Upper lobe of right lung (tissue), 1 donor: ENCODE measurements around the gene MBNL2. TPM values are rescaled to one million over a fixed set of nuclear protein-coding genes. Genes with fewer than 3 reads are reported as not detected.

ENCODE experiments used
- ATAC-seq: fragments of 200-7000 bp; cut with Tn5 transposase; one replicate; pipeline ENCODE4 v1.9.1; 2020; ENCODE audit warnings: mild to moderate bottlenecking, moderate library complexity
- DNase-seq: peaks from one replicate; pipeline ENCODE4 v3.0.0-alpha.2; 2020
- H3K27ac ChIP-seq: fragments of 200-600 bp; one replicate; pipeline ENCODE4 v1.8.0; 2022
- H3K27me3 ChIP-seq: fragments of 200-600 bp; one replicate; pipeline ENCODE4 v1.8.0; 2022; ENCODE audit warnings: mild to moderate bottlenecking
- H3K36me3 ChIP-seq: fragments of 200-600 bp; one replicate; pipeline ENCODE4 v1.8.0; 2022
- H3K4me1 ChIP-seq: fragments of 200-600 bp; one replicate; pipeline ENCODE4 v1.8.0; 2022
- H3K4me3 ChIP-seq: fragments of 200-600 bp; one replicate; pipeline ENCODE4 v1.8.0; 2022; ENCODE audit warnings: mild to moderate bottlenecking
- H3K9me3 ChIP-seq: fragments of 200-600 bp; one replicate; pipeline ENCODE4 v1.8.0; 2022
- CTCF ChIP-seq: fragments of 200-600 bp; IDR thresholded peaks from one replicate; pipeline ENCODE4 v1.8.0; 2022; ENCODE audit warnings: antibody characterized with exemption
- intact Hi-C: fragments of 100-400 bp; cut with DNase I; formaldehyde crosslinking; loops from one replicate; pipeline ENCODE4 v1.11.0; 2022
- total RNA-seq: library from RNA; stranded (reverse); fragmentation: NEBNext Ultra II Directional; extraction: Animal tissue kit (Norgen Biotek cat#: 25700); gene quantifications from one replicate; pipeline ENCODE4 v1.2.1, GENCODE V29; 2021
- donor health status: DM: no; HTN: yes; CAD: no; lungs with severe emphysema.

The MBNL2 gene
- total RNA-seq, 1 donor from 2014 or later: 60.6 TPM

DNA sequence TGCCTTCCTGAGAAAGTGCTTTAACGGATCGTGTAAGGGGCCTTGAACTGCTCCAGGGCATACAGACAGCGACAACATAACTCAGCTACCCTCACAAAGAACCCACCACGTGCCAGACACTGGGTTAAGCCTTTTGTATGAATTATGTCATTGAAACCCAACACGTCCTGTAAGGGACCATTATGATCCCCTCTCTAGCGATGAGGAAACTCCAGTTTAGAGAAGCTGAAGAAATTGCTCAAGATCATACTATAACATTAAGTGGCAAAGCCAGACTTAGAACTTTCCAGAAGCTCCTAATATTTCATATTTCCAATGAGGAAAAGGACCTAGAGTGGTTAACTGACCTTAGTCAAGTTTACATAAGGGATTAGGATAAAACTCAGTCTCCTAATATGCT lies 154.8 kb downstream of the MBNL2 start:
- TF ChIP-seq CTCF: no peak
- Histone ChIP-seq H3K4me1 (no peaks in the 10 kb centered on the region), H3K4me3 (no peak overlapping the region), H3K36me3 (peaks cover 27% of the 10 kb centered on the region), H3K27me3 (no peaks in the 10 kb centered on the region), H3K9me3 (no peaks in the 10 kb centered on the region), H3K27ac (no peak overlapping the region)
- DNase-seq (no peak), ATAC-seq (peak; percentile 33)
- intact Hi-C loops: no loop called here

- Histone ChIP-seq H3K27me3 (no peaks in the 10 kb centered on the region), H3K9me3 (no peaks in the 10 kb centered on the region), H3K4me3 (no peak overlapping the region), H3K4me1 (no peaks in the 10 kb centered on the region), H3K27ac (no peak overlapping the region), H3K36me3 (peaks cover 34% of the 10 kb centered on the region)
- ATAC-seq (no peak), DNase-seq (no peak)
- no peak for TF ChIP-seq CTCF
- intact Hi-C loops: no loop called here
Measured at GRCh38 chr13:97379386-97379785, 157.3 kb downstream of the MBNL2 start.

DNA sequence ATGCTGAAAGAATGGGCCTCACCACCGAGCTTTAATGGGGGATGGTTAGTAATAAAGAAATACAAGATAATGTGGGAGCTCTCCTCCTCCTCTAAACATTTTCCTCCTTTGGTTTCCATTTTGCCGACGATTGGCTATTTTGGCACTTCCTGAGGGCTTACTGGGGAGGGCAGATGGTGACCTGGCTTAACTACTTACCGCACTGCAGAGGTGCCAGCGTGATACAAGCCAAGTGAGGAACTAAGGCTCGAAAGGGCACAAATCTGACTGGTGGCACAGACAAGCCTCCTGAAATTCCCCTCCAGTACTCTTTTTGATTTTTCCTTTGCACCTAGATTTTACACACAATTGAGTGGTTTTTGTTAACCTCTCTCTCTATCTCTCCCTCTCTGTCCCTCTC lies 158.6 kb downstream of the MBNL2 start:
- peaks cover 22% of the 10 kb centered on the region for H3K36me3 ChIP-seq
- no peak for ATAC-seq
- no peaks in the 10 kb centered on the region for H3K9me3 ChIP-seq
- no peaks in the 10 kb centered on the region for H3K27me3 ChIP-seq
- intact Hi-C loops: no loop called here
- H3K4me3 ChIP-seq: no peak overlapping the region
- peaks cover 12% of the 10 kb centered on the region for H3K4me1 ChIP-seq
- no peak for DNase-seq
- no peak for TF ChIP-seq CTCF
- H3K27ac ChIP-seq: no peak overlapping the region

DNA sequence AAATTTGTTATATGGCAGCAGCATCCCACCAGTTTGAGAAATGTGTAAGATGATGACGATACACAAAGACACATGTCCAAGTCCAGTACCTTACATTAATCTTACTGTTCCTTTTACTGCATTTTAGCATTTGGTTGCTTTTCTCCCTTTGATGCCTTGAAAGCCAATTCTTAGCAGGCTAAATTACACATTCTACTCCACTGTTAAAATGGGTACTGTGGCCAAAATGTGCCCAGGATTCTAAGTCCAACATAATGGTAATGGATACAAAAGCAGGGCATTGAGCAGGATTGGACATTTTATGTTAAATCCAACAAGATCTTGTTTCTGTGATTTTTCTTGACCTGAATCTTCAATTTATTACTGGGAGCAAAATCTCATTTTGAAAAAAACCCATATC lies 159.1 kb downstream of the MBNL2 start:
- intact Hi-C loops: no loop called here
- peaks cover 18% of the 10 kb centered on the region for H3K36me3 ChIP-seq
- H3K4me1 ChIP-seq: peaks cover 17% of the 10 kb centered on the region
- ATAC-seq: no peak
- no peak overlapping the region for H3K4me3 ChIP-seq
- no peaks in the 10 kb centered on the region for H3K27me3 ChIP-seq
- no peak for TF ChIP-seq CTCF
- no peak overlapping the region for H3K27ac ChIP-seq
- no peak for DNase-seq
- H3K9me3 ChIP-seq: no peaks in the 10 kb centered on the region

DNA sequence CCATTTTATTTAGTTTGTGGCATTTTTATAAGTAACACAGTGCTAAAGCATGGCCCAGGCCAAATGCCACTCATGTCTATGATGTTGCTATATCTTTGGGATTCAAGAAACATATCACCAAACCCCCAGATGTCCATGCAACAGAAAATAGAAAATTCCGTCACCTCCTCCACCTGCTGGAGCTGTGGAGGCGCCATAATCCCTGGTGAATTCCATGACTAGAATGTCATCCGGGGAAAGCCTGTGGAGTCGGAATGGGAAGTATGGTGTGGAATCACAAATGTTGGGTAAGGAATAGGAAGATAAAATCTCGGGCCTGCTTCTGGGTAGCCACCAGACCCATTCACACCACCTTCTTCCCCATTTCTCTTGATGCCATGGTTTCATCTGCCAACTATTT lies 160.1 kb downstream of the MBNL2 start:
- Histone ChIP-seq H3K36me3 (peaks cover 14% of the 10 kb centered on the region), H3K27me3 (no peaks in the 10 kb centered on the region), H3K4me3 (no peak overlapping the region), H3K9me3 (no peaks in the 10 kb centered on the region), H3K27ac (no peak overlapping the region), H3K4me1 (peaks cover 19% of the 10 kb centered on the region)
- DNase-seq (no peak), ATAC-seq (no peak)
- intact Hi-C loops: no loop called here
- no peak for TF ChIP-seq CTCF

GRCh38 chr13:97384371-97384770 lies 162.2 kb downstream of the MBNL2 start:
- H3K27ac ChIP-seq: peak overlapping the region; percentile 58

More at GRCh38 chr13:97384371-97384770, 162.2 kb downstream of the MBNL2 start:
- Histone ChIP-seq H3K9me3 (no peaks in the 10 kb centered on the region), H3K4me3 (no peak overlapping the region), H3K27me3 (no peaks in the 10 kb centered on the region), H3K4me1 (peaks cover 19% of the 10 kb centered on the region), H3K36me3 (peaks cover 20% of the 10 kb centered on the region)
- ATAC-seq (peak; percentile 74), DNase-seq (no peak)
- no peak for TF ChIP-seq CTCF
- intact Hi-C loops: no loop called here
